ENCODE data around the gene STOX1. TPM values are rescaled to one million over a fixed set of nuclear protein-coding genes. Genes with fewer than 3 reads are reported as not detected.

Gene STOX1
- total RNA-seq, 1 experiment from 2014 or later, result 1.9 TPM

DNA sequence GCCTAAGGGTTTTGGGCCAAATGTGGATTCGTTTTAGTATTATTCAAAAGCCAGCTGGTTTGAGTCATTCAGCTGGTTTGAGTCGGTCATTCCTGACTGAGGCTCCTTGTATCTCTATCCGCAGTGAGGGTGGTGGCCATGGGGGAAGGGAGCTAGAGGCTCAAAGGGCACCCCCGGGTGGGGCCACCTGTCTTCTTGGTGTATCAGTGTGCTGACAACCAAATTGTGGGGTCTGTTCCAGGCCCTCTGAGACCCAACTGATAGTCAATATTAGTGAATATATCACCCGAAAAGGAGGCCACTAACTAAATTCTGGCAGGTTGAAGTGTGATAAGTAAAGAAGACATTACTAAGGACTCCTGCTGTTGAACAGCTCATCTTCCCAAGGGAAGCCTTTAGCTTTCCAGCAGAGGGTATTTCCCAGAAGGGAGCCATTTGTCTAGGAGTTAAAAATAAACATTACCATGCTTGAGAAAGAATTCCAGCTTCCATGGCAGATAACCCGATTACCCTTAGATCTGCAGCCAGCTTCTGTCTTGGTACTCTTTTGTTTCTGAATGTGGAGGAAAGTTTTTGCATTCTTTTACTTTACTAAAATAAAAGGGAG lies 43.9 kb downstream of the STOX1 start:
- peak; percentile 43 for ATAC-seq
- Mint-ChIP-seq H3K4me3 (peak overlapping the region; percentile 20; the same call in 1 of the 2 replicates), H3K27me3 (ENCODE audit: low read depth) (peaks cover 13% of the 10 kb centered on the region), H3K27ac (peak overlapping the region; percentile 44), H3K4me1 (peaks cover 28% of the 10 kb centered on the region), H3K36me3 (peaks cover 20% of the 10 kb centered on the region), H3K9me3 (peaks cover 29% of the 10 kb centered on the region)
- no peak for TF ChIP-seq ZNF232 (CRISPR knock-in tag; IDR thresholded peaks at IDR 0.05)
- no peak for TF ChIP-seq NR3C1 (CRISPR knock-in tag; conservative IDR thresholded peaks at IDR 0.05; ENCODE audit: low read depth)
- POLR2A ChIA-PET, result no interaction called here
- CTCF ChIA-PET, result interaction anchor here (0.5 to 1.1 kb wide), 5 partner anchors 9 to 218 kb away, joined by 3 to 7 read pairs (median 5); partner anchors contain the start of gene STOX1
- DNase-seq (ENCODE audit: low spot score), result no peak

DNA sequence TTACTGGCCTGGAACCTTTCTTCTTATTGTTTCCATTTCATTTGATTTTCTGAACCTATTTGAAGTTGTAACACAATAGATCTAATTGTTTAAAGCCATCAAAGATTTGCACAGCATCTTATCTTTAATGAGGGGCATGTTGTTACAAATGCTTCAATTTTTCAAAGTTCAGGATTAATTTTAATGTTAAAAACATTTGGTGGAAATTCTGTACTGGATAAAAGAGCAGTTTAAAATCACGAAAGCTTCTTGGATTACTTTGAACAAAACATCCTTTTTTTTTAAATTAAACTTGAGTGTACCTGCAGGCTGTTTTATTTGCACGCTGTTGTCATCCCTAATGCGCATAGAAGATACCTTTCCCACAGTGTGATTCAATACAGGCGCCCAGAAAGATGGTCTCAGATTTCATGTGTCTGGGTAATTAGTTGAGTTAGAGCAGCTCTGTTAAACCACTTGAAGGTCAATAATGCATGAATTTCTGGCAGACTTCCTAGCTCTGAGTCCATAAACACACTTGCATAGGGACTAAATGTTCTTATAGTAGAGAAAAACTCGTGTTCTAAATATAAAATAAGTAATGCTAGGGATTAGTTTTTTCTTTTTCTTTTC lies 44.5 kb downstream of the STOX1 start:
- Mint-ChIP-seq H3K27me3 (ENCODE audit: low read depth) (peaks cover 13% of the 10 kb centered on the region), H3K9me3 (peaks cover 25% of the 10 kb centered on the region), H3K4me3 (peak overlapping the region; percentile 20; the same call in 1 of the 2 replicates), H3K27ac (peak overlapping the region; percentile 44), H3K4me1 (peaks cover 34% of the 10 kb centered on the region), H3K36me3 (peaks cover 19% of the 10 kb centered on the region)
- POLR2A ChIA-PET, result interaction anchor here (0.7 kb wide), 1 partner anchor 14 kb away, joined by 5 read pairs; no protein-coding TSS in a partner anchor
- no peak for ATAC-seq
- CTCF ChIA-PET, result interaction anchor here (1.0 to 1.1 kb wide), 2 partner anchors 9 to 44 kb away, joined by 5 to 7 read pairs; partner anchors contain the start of gene STOX1
- TF ChIP-seq PRRX2 (CRISPR knock-in tag; IDR thresholded peaks at IDR 0.05), result no peak
- TF ChIP-seq, protein P1, sequence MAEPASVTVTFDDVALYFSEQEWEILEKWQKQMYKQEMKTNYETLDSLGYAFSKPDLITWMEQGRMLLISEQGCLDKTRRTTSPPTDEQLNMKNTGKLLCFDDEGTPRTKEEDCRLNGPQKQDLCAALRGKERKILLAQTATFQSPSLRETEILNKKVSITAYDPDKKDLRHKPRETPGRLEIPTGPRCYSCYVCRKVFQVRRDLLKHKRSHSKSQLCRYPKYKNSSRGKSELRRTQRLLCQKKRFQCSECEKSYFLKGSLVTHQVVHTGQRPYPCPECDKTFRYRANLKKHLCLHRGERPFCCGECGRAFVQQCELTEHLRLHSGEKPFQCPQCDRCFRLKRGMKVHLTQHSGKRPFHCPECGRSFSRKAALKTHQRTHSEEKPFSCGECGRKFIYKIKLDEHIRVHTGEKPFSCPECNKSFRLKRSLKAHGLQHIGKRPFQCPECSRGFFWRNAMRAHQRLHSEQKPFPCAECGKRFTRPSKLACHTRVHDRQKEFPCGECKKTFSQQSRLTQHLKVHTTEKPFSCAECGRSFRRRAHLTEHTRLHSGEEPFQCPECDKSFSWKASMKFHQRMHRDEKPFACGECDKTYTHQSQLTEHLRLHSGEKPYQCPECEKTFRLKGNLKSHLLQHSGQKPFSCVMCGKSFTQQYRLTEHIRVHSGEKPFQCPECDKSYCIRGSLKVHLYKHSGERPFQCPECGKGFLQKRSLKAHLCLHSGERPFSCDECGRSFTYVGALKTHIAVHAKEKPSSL (CRISPR knock-in tag; conservative IDR thresholded peaks at IDR 0.05), result no peak
- no peak for TF ChIP-seq TEAD1 (CRISPR knock-in tag; IDR thresholded peaks at IDR 0.05)
- no peak for TF ChIP-seq RELA (CRISPR knock-in tag; IDR thresholded peaks at IDR 0.05; ENCODE audit: borderline replicate concordance)
- TF ChIP-seq, protein P2, sequence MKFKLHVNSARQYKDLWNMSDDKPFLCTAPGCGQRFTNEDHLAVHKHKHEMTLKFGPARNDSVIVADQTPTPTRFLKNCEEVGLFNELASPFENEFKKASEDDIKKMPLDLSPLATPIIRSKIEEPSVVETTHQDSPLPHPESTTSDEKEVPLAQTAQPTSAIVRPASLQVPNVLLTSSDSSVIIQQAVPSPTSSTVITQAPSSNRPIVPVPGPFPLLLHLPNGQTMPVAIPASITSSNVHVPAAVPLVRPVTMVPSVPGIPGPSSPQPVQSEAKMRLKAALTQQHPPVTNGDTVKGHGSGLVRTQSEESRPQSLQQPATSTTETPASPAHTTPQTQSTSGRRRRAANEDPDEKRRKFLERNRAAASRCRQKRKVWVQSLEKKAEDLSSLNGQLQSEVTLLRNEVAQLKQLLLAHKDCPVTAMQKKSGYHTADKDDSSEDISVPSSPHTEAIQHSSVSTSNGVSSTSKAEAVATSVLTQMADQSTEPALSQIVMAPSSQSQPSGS (CRISPR knock-in tag; IDR thresholded peaks at IDR 0.05; ENCODE audit: borderline replicate concordance, low read depth), result no peak
- no peak for TF ChIP-seq ZBTB21 (CRISPR knock-in tag; IDR thresholded peaks at IDR 0.05; ENCODE audit: borderline replicate concordance)
- TF ChIP-seq ZNF121 (CRISPR knock-in tag; IDR thresholded peaks at IDR 0.05), result no peak
- TF ChIP-seq FOXJ3 (CRISPR knock-in tag; IDR thresholded peaks at IDR 0.05; ENCODE audit: borderline replicate concordance), result no peak
- no peak for TF ChIP-seq EMX1 (CRISPR knock-in tag; IDR thresholded peaks at IDR 0.05)
- no peak for TF ChIP-seq SMAD3 (CRISPR knock-in tag; IDR thresholded peaks at IDR 0.05; ENCODE audit: borderline replicate concordance)
- TF ChIP-seq CBFB (CRISPR knock-in tag; IDR thresholded peaks at IDR 0.05; ENCODE audit: low read depth), result no peak
- no peak for TF ChIP-seq ZNF416 (CRISPR knock-in tag; IDR thresholded peaks at IDR 0.05)
- TF ChIP-seq, protein P3, sequence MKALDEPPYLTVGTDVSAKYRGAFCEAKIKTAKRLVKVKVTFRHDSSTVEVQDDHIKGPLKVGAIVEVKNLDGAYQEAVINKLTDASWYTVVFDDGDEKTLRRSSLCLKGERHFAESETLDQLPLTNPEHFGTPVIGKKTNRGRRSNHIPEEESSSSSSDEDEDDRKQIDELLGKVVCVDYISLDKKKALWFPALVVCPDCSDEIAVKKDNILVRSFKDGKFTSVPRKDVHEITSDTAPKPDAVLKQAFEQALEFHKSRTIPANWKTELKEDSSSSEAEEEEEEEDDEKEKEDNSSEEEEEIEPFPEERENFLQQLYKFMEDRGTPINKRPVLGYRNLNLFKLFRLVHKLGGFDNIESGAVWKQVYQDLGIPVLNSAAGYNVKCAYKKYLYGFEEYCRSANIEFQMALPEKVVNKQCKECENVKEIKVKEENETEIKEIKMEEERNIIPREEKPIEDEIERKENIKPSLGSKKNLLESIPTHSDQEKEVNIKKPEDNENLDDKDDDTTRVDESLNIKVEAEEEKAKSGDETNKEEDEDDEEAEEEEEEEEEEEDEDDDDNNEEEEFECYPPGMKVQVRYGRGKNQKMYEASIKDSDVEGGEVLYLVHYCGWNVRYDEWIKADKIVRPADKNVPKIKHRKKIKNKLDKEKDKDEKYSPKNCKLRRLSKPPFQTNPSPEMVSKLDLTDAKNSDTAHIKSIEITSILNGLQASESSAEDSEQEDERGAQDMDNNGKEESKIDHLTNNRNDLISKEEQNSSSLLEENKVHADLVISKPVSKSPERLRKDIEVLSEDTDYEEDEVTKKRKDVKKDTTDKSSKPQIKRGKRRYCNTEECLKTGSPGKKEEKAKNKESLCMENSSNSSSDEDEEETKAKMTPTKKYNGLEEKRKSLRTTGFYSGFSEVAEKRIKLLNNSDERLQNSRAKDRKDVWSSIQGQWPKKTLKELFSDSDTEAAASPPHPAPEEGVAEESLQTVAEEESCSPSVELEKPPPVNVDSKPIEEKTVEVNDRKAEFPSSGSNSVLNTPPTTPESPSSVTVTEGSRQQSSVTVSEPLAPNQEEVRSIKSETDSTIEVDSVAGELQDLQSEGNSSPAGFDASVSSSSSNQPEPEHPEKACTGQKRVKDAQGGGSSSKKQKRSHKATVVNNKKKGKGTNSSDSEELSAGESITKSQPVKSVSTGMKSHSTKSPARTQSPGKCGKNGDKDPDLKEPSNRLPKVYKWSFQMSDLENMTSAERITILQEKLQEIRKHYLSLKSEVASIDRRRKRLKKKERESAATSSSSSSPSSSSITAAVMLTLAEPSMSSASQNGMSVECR (CRISPR knock-in tag; IDR thresholded peaks at IDR 0.05; ENCODE audit: borderline replicate concordance), result no peak
- TF ChIP-seq CREM (CRISPR knock-in tag; IDR thresholded peaks at IDR 0.05), result no peak
- TF ChIP-seq ELF4 (CRISPR knock-in tag; IDR thresholded peaks at IDR 0.05; ENCODE audit: low read depth), result no peak
- DNase-seq (ENCODE audit: low spot score), result no peak

Data from WTC11 (cell line).